OCI-LY7 (cell line): ENCODE results near the gene TM6SF1.

Experiments
- EZH2phosphoT487 ChIP-seq: fragments of 200-600 bp; sonication (generic); IDR thresholded peaks from 2 replicates; pipeline ENCODE4 v1.6.1; 2018; ENCODE audit warnings: low read depth, borderline replicate concordance, mild to moderate bottlenecking, mixed run types, antibody characterized with exemption, low read length, moderate library complexity, mixed read lengths
- TF ChIP-seq, protein P1 (sequence below): fragments of 200-600 bp; sonication (generic); conservative IDR thresholded peaks from 2 replicates; pipeline ENCODE4 v1.5.1; 2014; ENCODE audit warnings: mild to moderate bottlenecking, antibody characterized with exemption, low read length, moderate library complexity, mixed read lengths

- TF ChIP-seq, protein P1, sequence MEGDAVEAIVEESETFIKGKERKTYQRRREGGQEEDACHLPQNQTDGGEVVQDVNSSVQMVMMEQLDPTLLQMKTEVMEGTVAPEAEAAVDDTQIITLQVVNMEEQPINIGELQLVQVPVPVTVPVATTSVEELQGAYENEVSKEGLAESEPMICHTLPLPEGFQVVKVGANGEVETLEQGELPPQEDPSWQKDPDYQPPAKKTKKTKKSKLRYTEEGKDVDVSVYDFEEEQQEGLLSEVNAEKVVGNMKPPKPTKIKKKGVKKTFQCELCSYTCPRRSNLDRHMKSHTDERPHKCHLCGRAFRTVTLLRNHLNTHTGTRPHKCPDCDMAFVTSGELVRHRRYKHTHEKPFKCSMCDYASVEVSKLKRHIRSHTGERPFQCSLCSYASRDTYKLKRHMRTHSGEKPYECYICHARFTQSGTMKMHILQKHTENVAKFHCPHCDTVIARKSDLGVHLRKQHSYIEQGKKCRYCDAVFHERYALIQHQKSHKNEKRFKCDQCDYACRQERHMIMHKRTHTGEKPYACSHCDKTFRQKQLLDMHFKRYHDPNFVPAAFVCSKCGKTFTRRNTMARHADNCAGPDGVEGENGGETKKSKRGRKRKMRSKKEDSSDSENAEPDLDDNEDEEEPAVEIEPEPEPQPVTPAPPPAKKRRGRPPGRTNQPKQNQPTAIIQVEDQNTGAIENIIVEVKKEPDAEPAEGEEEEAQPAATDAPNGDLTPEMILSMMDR, result no peak
- no peak for TF ChIP-seq EZH2phosphoT487
Observed at GRCh38 chr15:83061680-83062079, 45.8 kb upstream of the TM6SF1 start.
